ENCODE measurements around the gene STMN1.

The STMN1 gene

DNA sequence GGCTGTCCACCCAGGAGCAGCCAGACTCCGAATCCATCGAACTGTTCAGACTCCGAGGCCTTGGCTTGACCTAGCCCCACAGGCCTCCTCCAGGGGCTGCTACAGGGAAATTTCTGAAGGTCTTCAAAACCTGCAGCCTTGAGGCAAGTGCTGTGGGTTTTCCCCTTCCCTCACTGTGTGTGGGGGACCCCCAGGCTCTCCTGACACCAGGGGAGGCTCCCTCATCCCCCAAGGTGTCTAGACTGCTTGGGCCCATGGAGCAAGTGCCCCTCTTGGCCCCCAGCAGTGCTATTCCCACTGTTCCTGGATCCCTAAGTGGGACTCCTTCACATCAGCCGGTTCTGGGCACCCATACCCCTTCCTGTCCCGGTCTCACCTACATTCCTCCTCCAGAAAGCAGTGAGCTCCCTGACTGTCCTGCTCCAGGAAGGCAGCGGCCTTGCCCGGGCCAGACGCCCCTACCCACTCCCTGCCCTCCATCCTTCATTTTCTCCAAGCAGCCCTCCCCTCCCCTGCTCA is 31.5 kb downstream of the STMN1 start:
- H3K4me1 ChIP-seq (ENCODE audit: insufficient read depth, low read length) = peaks cover 23% of the 10 kb centered on the region
- H3K36me3 ChIP-seq (ENCODE audit: insufficient read depth, low read length) = no peaks in the 10 kb centered on the region
- peak overlapping the region; percentile 71 for H3K9ac ChIP-seq (ENCODE audit: low read depth, low read length)
- H3K9me3 ChIP-seq (ENCODE audit: control insufficient read depth, insufficient read depth, low read length) = no peaks in the 10 kb centered on the region

DNA sequence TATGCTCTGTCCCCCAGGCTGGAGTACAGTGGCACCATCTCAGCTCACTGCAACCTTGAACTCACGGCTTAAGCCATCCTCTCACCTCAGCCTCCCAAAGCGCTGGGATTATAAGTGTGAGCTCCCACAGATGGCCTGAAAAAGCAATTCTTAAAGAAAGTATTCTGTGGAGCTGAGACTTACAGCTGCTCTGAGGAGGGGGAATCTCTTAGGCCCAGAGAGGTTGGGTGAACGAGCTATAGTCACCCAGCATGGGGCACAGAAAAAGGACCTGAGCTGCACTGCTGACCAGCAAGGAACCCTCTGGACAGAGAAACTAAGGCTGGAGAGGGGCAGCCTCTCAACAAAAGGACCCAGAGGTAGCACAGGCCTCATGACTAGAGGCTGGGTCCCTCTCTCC is 32.0 kb downstream of the STMN1 start:
- H3K9ac ChIP-seq (ENCODE audit: low read depth, low read length) = 0 out of 2 replicates have a peak overlapping the region, but pooled peaks have one; percentile 71
- peaks cover 23% of the 10 kb centered on the region for H3K4me1 ChIP-seq (ENCODE audit: insufficient read depth, low read length)
- H3K9me3 ChIP-seq (ENCODE audit: control insufficient read depth, insufficient read depth, low read length) = no peaks in the 10 kb centered on the region
- no peaks in the 10 kb centered on the region for H3K36me3 ChIP-seq (ENCODE audit: insufficient read depth, low read length)

DNA sequence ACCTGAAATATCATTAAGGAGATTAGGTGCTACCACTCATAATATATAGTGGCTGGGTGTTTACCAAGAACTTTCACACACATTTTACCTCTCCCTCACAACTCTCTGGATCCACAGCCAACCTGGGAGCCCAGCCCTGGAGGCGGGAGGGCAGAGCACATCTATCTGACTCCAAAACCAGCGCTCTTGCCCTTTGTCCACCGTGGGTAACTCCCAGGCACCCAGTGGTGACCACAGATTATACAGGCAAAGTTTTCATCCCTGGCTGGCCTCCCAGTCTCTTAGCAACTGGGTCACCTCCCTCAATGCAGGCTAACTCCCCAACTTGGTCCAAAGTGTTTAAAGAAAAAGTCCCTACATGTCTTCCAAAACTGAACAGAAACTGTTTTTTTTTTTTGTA is 33.1 kb downstream of the STMN1 start:
- H3K36me3 ChIP-seq (ENCODE audit: insufficient read depth, low read length) = no peaks in the 10 kb centered on the region
- H3K4me1 ChIP-seq (ENCODE audit: insufficient read depth, low read length) = peaks cover 24% of the 10 kb centered on the region
- H3K9ac ChIP-seq (ENCODE audit: low read depth, low read length) = no peak overlapping the region
- H3K9me3 ChIP-seq (ENCODE audit: control insufficient read depth, insufficient read depth, low read length) = no peaks in the 10 kb centered on the region

- Histone ChIP-seq H3K9ac (ENCODE audit: low read depth, low read length) (no peak overlapping the region), H3K9me3 (ENCODE audit: control insufficient read depth, insufficient read depth, low read length) (no peaks in the 10 kb centered on the region), H3K36me3 (ENCODE audit: insufficient read depth, low read length) (no peaks in the 10 kb centered on the region), H3K4me1 (ENCODE audit: insufficient read depth, low read length) (peaks cover 28% of the 10 kb centered on the region)
Observed at GRCh38 chr1:25872713-25873112, 33.5 kb downstream of the STMN1 start.

- H3K4me1 ChIP-seq (ENCODE audit: insufficient read depth, low read length) = peaks cover 31% of the 10 kb centered on the region
- no peak overlapping the region for H3K9ac ChIP-seq (ENCODE audit: low read depth, low read length)
- H3K36me3 ChIP-seq (ENCODE audit: insufficient read depth, low read length) = no peaks in the 10 kb centered on the region
- H3K9me3 ChIP-seq (ENCODE audit: control insufficient read depth, insufficient read depth, low read length) = no peaks in the 10 kb centered on the region
Observed at GRCh38 chr1:25871704-25872494, 34.3 kb downstream of the STMN1 start.

DNA sequence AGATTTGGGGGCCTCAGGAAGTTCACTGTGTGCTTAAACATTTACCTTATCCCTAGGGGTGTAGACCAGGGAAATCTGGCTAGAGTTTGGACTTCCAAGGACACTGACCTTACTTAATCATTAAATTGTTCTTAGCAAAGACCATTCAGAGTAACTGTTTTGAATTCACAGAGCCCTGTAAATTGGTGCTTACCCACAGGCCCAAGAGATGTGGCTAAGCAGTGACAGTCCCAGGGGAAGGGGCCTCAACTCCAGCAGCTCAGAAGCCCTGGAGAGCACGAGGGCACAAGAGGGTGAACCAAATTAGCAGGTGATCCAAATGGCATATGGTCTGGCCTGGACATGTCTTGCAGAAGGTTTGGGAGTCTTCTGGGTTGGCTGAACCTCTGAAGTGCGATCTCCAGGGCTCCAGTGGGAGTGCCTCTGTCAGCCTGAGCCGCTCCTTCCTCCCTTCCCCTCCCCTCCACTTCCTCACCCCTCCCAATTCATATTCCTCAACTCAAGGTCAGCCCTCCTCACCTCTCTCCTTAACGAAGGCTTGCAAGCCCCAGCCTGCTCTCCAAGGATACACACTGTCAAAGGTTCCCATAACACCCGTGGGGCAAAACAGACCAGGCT is 35.0 kb downstream of the STMN1 start:
- Histone ChIP-seq H3K36me3 (ENCODE audit: insufficient read depth, low read length) (no peaks in the 10 kb centered on the region), H3K9me3 (ENCODE audit: control insufficient read depth, insufficient read depth, low read length) (no peaks in the 10 kb centered on the region), H3K9ac (ENCODE audit: low read depth, low read length) (no peak overlapping the region), H3K4me1 (ENCODE audit: insufficient read depth, low read length) (peaks cover 31% of the 10 kb centered on the region)

DNA sequence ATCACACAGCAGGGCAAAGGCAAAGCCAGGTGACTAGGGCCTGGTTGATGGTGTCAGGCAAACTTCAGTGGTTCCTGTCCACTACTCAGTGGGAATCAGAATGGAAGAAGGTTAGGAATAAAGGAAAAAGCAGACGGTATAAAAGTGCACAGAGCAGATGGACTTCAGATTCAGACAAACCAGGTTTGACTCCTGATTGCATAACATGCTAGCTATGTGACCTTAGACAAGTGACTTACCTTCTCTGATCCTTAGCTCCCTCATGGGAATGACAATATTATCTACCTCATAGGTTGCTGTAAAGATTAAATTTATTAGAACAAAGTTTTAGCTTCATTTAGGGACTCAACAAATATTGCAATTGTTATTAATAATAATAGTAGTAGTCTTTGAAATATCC is 35.6 kb downstream of the STMN1 start:
- no peak overlapping the region for H3K9ac ChIP-seq (ENCODE audit: low read depth, low read length)
- peaks cover 31% of the 10 kb centered on the region for H3K4me1 ChIP-seq (ENCODE audit: insufficient read depth, low read length)
- no peaks in the 10 kb centered on the region for H3K9me3 ChIP-seq (ENCODE audit: control insufficient read depth, insufficient read depth, low read length)
- H3K36me3 ChIP-seq (ENCODE audit: insufficient read depth, low read length) = no peaks in the 10 kb centered on the region

GRCh38 chr1:25869909-25870606 is 36.2 kb downstream of the STMN1 start:
- peaks cover 31% of the 10 kb centered on the region for H3K4me1 ChIP-seq (ENCODE audit: insufficient read depth, low read length)
- H3K9me3 ChIP-seq (ENCODE audit: control insufficient read depth, insufficient read depth, low read length) = no peaks in the 10 kb centered on the region
- no peaks in the 10 kb centered on the region for H3K36me3 ChIP-seq (ENCODE audit: insufficient read depth, low read length)
- H3K9ac ChIP-seq (ENCODE audit: low read depth, low read length) = no peak overlapping the region

- Histone ChIP-seq H3K4me1 (ENCODE audit: insufficient read depth, low read length) (peaks cover 21% of the 10 kb centered on the region), H3K36me3 (ENCODE audit: insufficient read depth, low read length) (no peaks in the 10 kb centered on the region), H3K9ac (ENCODE audit: low read depth, low read length) (no peak overlapping the region), H3K9me3 (ENCODE audit: control insufficient read depth, insufficient read depth, low read length) (no peaks in the 10 kb centered on the region)
Observed at GRCh38 chr1:25867210-25867991, 38.8 kb downstream of the STMN1 start.

DNA sequence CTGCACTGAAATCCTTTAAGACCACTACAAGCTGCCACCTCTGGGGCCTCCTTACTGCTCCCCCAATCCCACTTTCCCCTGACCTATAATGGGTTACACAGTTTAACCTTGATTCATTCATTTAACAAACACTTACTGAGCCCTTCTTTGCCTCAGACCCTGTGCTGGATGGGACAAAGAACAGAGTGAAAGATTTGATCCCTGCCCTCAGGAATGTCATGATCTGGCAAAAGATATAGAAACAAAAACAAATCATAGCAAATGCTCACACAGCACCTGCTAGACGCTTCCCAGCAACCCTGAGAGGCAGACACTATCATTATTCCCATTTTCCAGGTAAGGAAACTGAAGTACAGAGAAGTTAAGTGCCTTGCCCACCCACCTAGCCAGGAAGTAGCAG is 39.9 kb downstream of the STMN1 start:
- peaks cover 16% of the 10 kb centered on the region for H3K4me1 ChIP-seq (ENCODE audit: insufficient read depth, low read length)

DNA sequence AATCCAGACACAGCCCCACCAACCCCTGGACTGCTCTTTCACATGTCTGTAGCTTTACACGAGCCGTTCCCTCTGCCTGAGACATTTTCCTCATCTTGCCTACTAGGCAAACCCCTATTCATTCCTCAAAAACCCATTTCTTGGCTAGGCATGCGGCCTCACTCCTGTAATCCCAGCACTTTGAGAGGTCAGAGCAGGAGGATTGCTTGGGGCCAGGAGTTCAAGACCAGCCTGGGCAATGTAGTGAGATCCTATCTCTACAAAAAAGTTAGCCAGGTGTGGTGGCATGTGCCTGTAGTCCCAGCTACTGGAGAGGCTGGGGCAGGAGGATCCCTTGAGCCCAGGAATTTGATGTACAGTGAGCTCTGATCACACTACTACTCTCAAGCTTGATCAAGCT is 41.8 kb downstream of the STMN1 start:
- peaks cover 7% of the 10 kb centered on the region for H3K4me1 ChIP-seq (ENCODE audit: insufficient read depth, low read length)
- H3K9ac ChIP-seq (ENCODE audit: low read depth, low read length) = no peak overlapping the region
- H3K36me3 ChIP-seq (ENCODE audit: insufficient read depth, low read length) = no peaks in the 10 kb centered on the region
- H3K9me3 ChIP-seq (ENCODE audit: control insufficient read depth, insufficient read depth, low read length) = no peaks in the 10 kb centered on the region

More for the DNA sequence above, 39.9 kb downstream of the STMN1 start:
- no peak overlapping the region for H3K9ac ChIP-seq (ENCODE audit: low read depth, low read length)
- H3K9me3 ChIP-seq (ENCODE audit: control insufficient read depth, insufficient read depth, low read length) = no peaks in the 10 kb centered on the region
- H3K36me3 ChIP-seq (ENCODE audit: insufficient read depth, low read length) = no peaks in the 10 kb centered on the region

DNA sequence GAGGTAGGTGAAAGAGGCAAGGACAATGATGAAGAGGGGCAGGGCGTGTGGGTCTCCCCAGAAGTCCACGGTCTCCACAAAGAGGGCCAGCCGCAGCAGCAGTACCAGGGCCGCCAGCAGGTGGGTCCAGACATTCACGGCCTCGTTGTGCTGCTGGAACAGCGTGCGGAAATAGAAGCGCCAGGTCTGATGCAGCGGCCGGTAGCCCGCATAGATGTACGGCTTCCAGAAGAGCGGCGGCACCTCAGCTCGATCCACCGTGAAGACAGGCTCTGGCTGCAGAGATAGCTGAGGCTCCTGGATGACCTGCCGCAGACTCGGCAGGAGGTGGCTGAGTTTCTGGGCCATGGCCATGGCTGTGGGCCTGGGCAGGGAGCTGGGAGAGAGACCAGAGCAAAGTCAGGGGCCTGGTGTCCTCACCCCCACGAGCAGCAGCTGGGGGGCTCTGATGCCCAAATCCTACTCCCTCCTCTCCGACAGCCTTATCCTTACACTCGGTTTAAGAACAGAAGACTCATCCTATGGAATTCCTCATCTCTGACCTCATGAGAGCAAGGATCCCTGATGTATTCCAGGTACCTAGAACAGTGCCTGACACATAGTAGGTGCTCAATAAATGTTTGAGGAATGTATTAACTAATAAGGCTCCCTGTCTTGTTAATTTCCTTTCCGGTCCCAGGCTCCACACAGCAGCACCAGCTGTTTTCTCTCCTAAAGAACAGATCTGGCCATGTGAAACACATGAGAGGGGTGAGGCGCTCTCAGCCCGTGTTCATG is 42.5 kb downstream of the STMN1 start:
- no peaks in the 10 kb centered on the region for H3K36me3 ChIP-seq (ENCODE audit: insufficient read depth, low read length)
- peaks cover 7% of the 10 kb centered on the region for H3K4me1 ChIP-seq (ENCODE audit: insufficient read depth, low read length)
- no peak overlapping the region for H3K9ac ChIP-seq (ENCODE audit: low read depth, low read length)
- no peaks in the 10 kb centered on the region for H3K9me3 ChIP-seq (ENCODE audit: control insufficient read depth, insufficient read depth, low read length)

DNA sequence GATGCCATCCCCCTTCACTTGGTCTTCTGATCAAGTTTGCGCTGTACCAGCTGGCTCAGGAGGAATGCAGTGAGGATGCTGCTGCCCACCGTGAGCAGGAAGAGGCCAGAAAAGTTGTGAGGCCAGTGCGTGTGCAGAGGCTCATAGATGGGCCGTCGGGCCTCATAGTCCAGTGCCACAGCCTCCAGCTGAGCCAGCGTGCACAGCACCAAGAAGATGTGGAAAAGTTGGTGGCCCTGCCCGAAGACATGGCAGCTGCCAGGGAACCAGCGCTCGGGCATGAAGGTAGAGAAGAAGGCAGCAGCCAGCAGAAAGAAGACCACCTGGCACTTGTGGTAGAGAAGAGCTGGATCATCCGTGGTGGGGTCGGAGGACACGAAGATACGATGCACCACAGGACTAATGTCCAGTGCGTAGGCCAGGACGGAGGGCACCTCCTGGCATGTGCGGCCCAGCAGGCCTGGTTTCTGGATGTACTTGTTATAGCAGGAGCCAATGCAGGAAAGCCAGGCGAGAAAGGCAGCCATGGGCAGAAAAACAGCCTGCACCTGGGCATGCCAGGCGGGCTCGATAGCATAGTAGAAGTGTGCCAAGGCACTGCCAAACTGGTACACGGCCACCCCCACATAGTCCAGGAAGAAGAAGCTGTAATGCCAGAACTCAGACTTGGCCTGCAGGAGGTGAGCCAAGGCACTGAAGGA is 43.3 kb downstream of the STMN1 start:
- Histone ChIP-seq H3K9ac (ENCODE audit: low read depth, low read length) (no peak overlapping the region), H3K9me3 (ENCODE audit: control insufficient read depth, insufficient read depth, low read length) (no peaks in the 10 kb centered on the region), H3K4me1 (ENCODE audit: insufficient read depth, low read length) (peaks cover 5% of the 10 kb centered on the region), H3K36me3 (ENCODE audit: insufficient read depth, low read length) (no peaks in the 10 kb centered on the region)

Measured in ES-I3 (cell line).